NCI-H774 (cell line): Measurements from ENCODE around the gene ACTN3.
"Not testable (repeated sequence)": the region's sequence is repeated elsewhere in the genome, so short reads cannot be mapped to it uniquely, and the experiment has no call there.

Experiments
- DNase-seq: peaks from one replicate; lab custom pipeline; 2025; lab: John Stamatoyannopoulos, UW

The ACTN3 gene

GRCh38 chr11:66546368-66546965 is at the start of gene ACTN3:
ACTN3 (plus strand) TSS chr11:66546903; CDS start chr11:66546938, 35 bp downstream.
- DNase-seq = no peak

- no peak for DNase-seq
Measured at GRCh38 chr11:66497206-66497605, 49.5 kb upstream of the ACTN3 start.

GRCh38 chr11:66498506-66498905 is 48.2 kb upstream of the ACTN3 start:
- no peak for DNase-seq

GRCh38 chr11:66505276-66505816 is 41.4 kb upstream of the ACTN3 start:
- DNase-seq = no peak

GRCh38 chr11:66509131-66509561 is 37.6 kb upstream of the ACTN3 start:
- DNase-seq = no peak

- peak; percentile 72 for DNase-seq
Measured at GRCh38 chr11:66510271-66510989, 36.3 kb upstream of the ACTN3 start, which contains the start of gene BBS1. BBS1 (plus strand) TSS chr11:66510635; CDS start chr11:66510660, 25 bp downstream.

- no peak for DNase-seq
Measured at GRCh38 chr11:66510990-66511339, 35.7 kb upstream of the ACTN3 start.

GRCh38 chr11:66523611-66524010 is 23.1 kb upstream of the ACTN3 start:
- no peak for DNase-seq

GRCh38 chr11:66524304-66525040 is 22.2 kb upstream of the ACTN3 start:
- DNase-seq = no peak

- DNase-seq = no peak
Measured at GRCh38 chr11:66529069-66529468, 17.6 kb upstream of the ACTN3 start.

GRCh38 chr11:66529655-66530054 is 17.0 kb upstream of the ACTN3 start:
- DNase-seq = no peak

GRCh38 chr11:66530927-66531709 is 15.6 kb upstream of the ACTN3 start:
- no peak for DNase-seq

- DNase-seq = no peak
Measured at GRCh38 chr11:66531841-66532240, 14.9 kb upstream of the ACTN3 start.

- no peak for DNase-seq
Measured at GRCh38 chr11:66532784-66533183, 13.9 kb upstream of the ACTN3 start.

GRCh38 chr11:66539170-66539869 is 7.4 kb upstream of the ACTN3 start:
- DNase-seq = no peak

GRCh38 chr11:66539870-66540213 is 6.9 kb upstream of the ACTN3 start:
- DNase-seq = no peak

GRCh38 chr11:66540598-66540997 is 6.1 kb upstream of the ACTN3 start:
- DNase-seq = not testable (repeated sequence)

- DNase-seq = no peak
Measured at GRCh38 chr11:66541892-66542291, 4.8 kb upstream of the ACTN3 start.

- DNase-seq = no peak
Measured at GRCh38 chr11:66542362-66542761, 4.3 kb upstream of the ACTN3 start.

- DNase-seq = no peak
Measured at GRCh38 chr11:66543263-66544107, 3.2 kb upstream of the ACTN3 start.
